Measurements from ENCODE around the gene ARGFX.
"Not testable (repeated sequence)": the region's sequence is repeated elsewhere in the genome, so short reads cannot be mapped to it uniquely, and the experiment has no call there.

The ARGFX gene

DNA sequence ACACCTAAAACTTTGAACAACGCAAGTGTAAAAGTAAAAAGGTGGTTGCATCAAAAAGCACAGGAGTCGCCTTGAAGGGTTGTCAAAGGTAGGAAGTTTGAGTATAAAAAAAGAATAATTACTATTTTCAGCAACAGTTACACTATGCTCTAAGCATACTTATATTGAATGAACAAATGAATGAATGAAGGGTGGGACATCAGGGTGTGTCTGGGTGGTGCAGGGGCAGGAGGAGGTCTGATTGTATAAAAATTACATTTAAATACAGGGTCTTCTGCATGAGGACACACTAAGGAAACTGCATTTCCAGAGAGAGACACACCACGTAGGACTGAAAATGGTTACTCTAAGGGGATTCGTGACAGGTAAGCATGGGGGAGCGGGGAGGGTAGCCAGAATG is at the start of gene ARGFX:
Gene ARGFX (plus strand): TSS at position 301 of the 400 bp plus-strand sequence. CDS start 2,765 bp downstream, outside the sequence.
- no peak for DNase-seq (ENCODE audit: low spot score)

DNA sequence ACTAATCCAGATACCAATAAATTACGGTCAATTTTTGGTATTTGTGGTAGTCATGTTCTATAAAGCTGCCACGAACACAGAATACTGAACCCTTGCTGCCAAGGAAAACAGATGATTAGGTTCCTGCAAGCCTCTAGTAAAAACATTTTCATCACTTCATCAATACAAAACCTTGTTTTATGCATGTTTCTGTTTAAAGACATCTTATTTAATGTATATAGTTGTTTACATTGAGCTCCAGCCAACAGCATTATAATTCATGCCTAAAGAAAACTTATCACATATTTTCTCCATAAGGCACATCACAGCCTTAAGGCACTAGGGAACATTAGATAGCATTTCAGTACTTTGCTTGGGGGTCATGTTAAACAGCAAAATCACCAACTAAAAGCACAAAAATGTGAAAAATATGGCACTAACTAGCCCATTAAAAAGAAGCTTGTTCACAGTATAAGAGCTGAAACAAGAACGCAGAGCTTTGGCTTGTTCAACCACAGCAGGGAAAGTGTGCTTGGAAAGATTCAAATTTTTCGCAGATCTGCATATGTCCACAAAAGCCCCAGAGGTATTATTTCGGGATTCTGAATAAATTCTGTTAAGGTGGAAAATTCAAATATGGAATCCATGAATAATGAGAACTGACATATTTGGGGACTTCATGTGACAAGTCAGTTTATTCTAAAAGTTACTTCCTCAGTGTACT is 49.6 kb upstream of the ARGFX start:
- no peak for DNase-seq (ENCODE audit: low spot score)

DNA sequence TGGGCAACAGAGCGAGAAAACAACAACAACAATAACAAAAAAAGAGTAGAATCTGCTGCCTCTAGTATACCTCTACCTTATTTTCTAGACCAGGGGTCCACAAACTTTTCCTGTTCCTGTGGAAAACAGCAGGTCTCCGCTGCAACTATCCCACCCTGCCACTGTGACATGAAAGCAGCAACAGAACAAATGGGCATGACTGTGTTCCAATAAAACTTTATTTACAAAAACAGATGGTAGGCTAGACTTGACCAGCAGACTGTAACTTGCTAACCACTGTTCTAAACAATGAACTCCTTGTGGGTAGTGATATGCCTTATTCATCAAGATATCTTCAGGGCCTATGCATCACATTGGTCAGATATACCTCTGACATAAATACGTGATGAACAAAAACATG is 47.2 kb upstream of the ARGFX start:
- DNase-seq (ENCODE audit: low spot score), result no peak

DNA sequence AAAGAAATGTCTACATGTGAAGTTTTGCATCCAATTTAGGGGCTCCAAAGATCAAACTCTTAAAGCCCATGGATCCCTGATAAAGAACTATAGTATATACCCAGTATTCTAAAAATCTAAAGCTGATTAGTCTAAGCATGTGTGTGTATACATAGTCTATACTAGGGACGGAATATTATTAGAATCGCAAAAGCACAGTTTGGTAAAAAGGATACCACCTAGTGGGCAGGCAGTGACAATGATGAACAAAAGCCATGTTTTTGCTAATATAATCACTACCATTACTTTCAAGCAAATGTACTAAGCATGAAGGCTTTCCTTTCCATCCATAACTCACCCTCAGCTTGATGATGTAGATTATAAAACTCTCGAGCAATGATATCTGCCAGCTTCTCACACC is 38.4 kb upstream of the ARGFX start:
- DNase-seq (ENCODE audit: low spot score), result no peak

DNA sequence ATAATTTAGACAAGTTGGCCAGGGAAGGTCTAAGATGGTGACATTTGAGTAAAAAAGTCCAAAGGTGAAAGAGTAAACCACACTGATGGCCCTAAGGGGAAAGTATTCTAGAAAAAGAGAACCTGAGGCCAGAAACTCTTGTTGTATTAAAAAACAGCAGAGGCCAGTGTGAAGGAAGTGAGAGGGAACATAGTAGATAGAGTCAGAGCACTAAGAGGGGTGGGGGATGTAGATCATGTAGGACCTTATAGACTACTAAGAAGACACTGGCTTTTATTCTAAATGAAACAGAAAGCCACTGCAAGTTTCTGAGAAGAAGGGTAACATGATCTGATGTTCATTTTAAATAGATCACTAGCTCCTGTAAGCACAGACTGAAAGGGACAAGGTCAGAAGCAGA is 36.5 kb upstream of the ARGFX start:
- no peak for DNase-seq (ENCODE audit: low spot score)

DNA sequence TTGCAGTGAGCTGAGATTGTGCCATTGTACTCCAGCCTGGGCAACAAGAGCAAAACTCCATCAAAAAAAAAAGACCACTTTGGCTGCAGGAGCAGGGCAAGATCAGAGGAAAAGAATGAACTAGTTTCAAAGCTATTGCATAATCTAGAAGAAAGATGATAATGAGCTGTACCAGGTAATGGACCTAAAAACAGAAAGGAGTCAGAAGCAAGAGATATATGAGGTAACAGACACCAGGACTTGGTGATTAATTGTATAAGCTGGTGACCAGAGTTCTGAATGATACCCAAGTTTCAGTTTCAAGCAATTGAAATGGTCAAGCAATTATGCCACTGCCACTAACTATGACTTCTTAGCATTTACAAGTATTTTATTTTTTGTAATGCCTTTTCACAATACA is 24.8 kb upstream of the ARGFX start:
- no peak for DNase-seq (ENCODE audit: low spot score)

DNA sequence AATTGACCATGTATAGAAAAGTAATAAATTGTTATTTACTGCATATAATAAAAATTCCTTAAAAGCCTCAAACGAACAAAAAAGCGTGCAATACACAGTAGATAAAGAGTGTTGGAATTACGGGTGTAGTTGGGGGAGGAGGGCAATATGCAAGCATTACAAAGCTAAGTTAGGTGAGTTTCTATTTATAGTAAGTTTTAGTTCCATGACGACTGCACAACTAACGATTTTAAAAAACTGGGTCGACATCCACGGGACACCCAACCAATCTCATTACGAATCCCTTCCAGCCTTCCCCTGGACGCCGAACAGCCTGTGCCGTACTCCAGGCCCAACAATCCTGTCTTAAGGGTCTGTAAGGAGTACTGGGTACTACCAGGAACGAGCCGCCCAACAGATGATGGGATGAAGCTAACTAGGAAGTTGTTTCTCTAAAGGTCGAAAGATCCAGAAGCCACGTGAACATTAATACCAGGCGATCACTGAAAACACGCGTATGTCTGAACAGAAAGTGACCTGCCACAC is 22.6 kb upstream of the ARGFX start:
- DNase-seq (ENCODE audit: low spot score), result no peak

DNA sequence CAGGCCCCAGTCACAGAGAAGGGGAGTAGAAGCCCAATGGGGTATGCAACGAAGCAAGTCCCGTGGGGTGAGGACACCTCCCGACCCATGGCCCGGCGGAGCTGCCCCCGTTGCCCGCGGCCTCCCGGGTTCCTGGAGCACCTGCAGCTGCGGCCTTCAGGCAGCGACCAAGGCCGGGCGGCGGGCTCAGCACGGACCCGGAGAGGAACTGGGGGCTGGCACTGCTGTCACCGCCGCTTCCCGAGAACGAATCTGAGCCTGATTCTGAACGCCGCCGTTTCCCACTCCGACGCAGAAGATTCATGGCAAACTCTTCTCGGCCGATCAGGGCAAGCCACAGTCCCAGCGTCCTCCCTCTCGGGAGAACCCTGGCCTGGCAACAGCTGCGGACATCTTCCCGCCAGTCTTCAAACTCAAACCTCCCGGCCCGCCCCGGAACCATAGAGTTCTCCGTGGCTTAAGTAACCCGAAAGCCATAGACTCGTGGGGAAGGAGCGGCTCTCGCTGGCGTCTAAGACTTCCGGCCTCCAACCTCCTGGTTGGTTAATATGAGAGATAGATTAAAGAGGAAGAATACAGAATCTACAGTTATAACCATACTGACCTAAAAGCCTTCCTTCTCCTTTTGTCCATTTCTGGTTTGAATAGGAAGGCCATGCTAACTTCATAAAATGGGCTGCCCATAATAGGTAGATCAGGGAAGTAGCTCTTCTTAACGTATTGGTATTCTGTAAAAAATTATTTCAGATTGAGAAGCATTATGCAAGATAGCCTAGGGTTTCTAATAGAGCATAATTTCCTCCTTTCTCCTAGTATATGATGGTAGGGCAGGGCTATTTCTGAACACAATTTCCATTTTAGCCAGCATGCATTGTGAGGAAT is 21.9 kb upstream of the ARGFX start, which contains the start of gene POLQ:
Gene POLQ (minus strand): TSS at position 415 of the 882 bp plus-strand sequence. CDS start 111 bp downstream, at position 304.
- peak; percentile 91 for DNase-seq (ENCODE audit: low spot score)

DNA sequence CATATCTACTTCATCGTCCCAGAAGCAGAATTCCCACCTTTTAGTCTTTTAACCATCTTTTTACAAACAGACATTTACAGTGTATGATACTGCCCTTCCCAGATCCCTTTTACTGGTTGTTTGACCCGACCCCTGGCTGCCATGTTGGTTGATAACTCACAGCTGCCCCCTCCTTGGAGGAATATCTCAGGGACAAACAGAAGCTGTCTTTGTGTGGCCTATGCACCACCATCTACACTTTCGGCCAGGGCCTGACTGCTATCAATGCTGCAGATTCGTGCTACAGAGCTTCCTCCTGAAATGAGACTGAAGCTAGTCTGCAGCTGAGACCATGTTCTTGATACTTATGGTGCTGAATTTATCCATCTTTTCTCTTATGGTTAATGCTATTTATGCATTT is 15.4 kb upstream of the ARGFX start:
- DNase-seq (ENCODE audit: low spot score), result no peak

DNA sequence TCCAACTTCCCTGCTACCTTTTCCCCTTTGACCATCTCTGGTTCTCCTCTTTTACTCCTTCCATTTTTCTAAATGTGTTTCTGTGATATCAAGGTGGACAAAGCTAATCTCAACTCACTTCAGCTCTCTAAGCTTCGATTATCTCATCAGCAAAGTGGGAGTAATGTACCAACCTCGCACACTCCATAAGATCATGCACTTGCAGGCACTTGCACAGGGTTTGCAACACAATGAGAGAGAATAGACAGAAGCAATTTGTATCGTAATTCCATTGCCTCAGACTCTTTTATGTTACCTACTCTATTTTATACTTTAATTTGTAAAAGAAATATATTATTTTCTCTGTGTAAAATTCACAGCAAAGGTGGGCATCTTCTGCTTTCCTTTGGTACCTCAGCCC is 15.0 kb upstream of the ARGFX start:
- no peak for DNase-seq (ENCODE audit: low spot score)

DNA sequence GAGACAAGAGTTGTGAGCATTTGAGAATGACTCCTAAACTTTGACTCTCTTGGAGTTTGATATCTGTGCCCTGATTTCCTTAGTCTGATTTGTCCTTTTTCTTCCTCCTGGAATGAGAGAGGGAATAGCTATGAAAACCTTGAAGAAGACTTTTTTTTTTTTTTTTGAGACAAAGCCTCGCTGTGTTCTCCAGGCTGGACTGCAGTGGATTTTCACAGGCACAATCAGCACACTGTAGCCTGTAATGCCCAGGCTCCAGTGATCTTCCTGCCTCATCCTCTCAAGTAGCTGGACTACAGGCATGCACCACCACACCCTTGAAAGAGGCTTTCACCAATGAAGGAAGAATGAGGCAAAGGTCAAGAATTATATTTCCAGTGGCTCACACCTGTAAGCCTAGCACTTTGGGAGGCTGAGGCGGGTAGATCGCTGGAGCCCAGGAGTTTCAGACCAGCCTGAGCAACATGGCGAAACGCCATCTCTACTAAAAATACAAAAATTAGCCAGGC is 10.3 kb upstream of the ARGFX start:
- no peak for DNase-seq (ENCODE audit: low spot score)

DNA sequence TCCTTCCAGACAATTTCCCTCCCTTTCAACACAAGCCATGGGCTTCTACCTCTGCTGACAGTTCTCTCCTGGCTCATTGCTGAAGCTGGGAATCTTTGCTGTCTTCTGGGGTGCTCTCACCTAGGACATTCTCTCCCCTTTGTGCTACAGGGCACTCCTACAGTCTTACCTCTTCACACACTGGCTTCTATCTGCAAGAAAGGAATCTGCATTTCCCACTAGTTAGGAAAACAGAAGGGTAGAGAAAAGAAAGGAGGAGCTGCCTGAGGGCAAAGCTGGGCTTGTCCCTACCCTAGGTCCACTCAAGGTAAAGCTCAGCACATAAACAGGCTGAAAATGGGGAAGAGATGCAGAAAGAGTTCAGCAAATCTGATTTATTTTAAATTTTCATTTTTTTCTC is 5.6 kb upstream of the ARGFX start:
- no peak for DNase-seq (ENCODE audit: low spot score)

DNA sequence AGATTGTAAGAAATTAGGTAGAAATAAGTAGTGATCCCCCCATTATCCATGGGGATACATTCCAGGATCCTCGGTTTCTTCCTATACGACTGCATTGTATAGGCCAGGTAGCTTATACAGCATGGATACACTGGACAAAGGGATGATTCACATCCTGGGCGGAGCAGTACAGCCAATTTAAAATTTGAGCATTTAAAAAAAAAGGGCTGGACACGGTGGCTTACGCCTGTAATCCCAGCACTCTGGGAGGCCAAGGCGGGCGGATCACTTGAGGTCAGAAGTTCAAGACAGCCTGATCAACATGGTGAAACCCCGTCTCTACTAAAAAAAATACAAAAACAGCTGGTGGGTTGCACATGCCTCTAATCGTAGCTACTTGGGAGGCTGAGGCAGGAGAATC is 976 bp upstream of the ARGFX start:
- no peak for DNase-seq (ENCODE audit: low spot score)

DNA sequence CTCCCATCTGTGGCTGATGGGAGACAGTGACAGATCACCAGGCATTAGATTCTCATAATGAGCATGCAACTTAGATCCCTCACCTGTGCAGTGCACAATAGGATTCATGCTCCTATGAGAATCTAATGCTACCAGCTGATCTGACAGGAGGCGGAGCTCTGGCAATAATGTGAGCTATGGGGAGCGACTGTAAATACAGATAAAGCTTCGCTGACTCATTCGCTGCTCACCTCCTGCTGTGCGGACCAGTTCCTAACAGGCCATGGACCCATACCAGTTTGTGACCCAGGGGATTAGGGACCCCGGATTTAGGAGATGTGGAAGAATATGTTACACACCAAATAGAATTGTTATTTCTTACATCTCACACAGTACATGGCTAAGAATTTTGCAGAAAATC is 6.7 kb downstream of the ARGFX start:
- no peak for DNase-seq (ENCODE audit: low spot score)

DNA sequence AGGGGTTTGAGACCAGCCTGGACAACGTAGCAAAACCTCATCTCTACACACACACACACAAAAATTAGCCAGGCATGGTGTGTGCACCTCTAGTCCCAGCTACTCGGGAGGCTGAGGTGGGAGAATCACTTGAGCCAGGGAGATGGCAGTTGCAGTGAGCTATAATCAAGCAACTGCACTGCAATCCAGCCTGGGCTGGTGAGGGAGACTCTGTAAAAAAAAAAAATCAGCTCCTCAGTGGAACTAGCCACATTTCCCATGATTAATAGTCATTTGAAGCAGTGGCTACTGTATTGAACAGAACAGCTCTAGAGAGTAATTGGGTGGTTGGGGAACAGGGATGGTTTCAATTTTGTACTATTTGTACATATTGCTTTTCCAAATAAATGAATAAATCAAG is 13.9 kb downstream of the ARGFX start:
- no peak for DNase-seq (ENCODE audit: low spot score)

DNA sequence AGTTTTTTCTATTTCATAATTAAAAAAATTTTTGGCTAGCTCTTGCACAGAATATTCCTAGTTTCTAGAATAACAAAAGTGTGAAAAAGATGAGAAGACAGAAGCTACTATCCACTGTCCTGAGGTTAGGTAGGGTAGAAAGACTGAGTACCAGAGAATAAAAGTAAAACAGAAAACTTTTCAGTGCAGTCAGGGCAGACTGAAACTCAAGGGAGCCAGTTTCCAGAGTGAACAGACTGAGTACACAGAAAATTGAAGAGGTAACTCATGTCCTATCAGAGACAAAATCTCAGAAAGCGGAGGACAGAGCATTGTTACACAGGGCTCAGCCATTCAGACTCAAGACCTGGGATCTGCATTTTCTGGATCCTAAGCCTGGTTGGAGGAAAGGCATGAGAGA is 16.7 kb downstream of the ARGFX start:
- DNase-seq (ENCODE audit: low spot score), result no peak

DNA sequence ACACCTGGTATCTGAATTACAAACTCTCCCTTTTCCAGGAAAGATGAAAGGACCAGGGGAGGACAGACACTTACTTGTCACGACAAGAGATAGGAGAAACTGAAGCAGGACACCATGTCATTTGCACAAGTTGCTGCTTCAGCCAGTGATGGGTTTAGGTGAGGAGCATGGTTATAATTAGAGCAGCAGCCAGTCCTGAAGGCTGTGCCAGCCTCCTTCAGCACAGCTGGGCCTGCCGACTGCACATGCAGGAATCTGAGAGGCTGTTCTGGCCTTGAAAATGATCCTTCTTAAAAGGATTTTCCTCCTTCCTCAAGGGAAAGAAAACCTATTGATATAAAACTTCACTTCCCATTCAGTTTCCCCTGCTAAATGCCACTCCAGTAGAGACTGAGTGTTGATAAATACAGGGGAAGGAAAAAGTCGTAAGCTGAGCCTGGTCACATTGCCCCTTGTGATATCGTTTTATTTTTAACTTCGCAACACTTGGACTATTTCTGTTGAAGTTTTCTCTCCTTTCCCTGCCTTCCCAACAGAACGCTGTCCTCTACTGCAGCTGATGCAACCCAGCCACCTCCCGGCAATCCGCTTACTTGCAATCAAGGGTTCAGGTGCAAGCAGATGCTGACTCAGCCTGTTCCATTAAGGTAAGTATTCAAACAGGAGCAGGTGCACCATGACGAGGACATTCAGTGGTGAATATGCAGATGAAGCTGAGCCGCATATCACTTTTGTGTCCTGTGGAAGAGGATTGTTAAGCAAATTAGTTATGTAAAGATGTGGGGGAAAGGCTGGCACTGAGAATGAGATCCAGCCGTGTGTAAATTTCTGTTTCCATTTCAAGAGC is 25.3 kb downstream of the ARGFX start, which contains the start of gene FBXO40:
Gene FBXO40 (plus strand): TSS at position 524 of the 847 bp plus-strand sequence. CDS start 27,197 bp downstream, outside the sequence.
- peak; percentile 56 for DNase-seq (ENCODE audit: low spot score)

DNA sequence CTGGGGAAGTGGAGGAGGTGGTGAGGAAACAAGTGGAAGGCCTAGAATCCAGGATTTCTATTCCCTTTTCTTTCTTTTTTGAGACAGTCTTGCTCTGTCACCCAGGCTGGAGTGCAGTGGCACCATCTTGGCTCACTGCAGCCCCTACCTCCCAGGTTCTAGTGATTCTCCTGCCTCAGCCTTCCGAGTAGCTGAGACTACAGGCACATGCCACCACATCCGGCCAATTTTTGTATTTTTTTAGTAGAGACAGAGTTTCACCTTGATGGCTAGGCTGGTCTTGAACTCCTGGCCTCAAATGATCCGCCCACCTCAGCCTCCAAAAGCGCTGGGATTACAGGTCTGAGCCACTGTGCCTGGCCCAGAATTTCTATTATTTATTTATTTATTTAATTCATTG is 26.1 kb downstream of the ARGFX start:
- DNase-seq (ENCODE audit: low spot score), result not testable (repeated sequence)

DNA sequence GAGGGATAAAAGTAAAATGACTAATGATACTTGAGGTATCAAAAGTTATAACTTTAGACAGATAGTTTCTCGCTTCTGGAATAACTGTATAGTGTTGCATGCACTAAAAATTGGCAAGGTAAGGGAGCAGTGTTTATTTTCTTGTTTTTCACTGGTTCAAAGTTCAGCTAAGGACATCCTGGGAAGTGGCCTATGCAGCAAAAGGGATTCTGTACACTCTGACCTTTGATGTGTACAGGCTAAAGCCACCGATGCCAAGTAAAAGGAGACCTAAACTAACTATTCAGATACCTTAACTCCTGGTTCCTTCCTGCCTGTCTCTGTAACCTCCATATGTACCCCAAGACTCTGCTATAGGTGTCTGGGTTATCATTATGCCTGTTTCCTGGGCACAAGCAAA is 27.1 kb downstream of the ARGFX start:
- DNase-seq (ENCODE audit: low spot score), result no peak

DNA sequence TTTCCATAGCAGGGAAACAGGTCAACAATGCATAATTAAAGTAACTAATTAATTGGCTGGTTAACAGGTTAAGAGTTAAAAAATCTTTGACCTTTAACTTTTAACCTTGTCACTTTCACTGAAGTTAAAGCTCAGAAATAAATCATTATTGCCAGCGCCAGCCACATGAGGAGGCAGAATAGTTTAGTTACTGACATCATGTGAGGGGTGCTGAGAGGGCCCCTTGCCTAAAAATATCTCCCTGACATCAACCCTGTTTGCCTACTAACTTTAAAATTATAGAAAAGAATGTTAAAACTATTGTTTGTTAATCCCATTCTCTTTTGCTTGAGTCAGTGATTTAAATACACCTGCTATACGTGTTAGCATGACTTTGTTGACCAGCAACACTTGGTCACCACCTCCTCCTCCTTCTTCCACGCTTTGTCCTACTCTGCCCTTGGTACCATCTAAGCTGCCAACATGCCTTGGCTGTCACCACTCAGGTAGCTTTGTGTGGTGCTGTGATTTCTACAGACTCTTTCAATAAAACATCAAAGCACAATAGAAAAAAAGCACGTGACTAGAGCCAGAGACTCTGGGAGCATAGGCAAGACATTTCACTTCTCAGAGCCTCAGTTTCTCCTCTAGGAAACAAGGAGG is 28.1 kb downstream of the ARGFX start:
- DNase-seq (ENCODE audit: low spot score), result no peak

DNA sequence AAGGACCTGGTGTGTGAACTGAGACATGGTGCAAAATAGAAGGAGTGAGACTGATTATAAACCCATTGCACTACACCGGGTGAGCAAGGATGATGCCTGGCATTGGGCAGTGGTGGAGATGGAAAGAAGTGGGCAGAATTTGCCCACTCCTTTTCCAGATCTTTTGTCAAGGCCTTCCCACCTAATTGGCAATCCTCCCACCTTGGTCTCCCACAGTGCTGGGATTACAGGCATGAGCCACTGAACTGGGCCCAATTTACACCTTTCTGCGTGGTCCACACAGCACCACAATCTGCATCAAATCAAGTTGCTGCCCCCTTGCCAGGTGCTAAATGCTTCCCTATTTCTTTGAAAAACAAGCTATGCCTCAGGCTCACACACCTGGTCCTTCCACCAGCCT is 30.8 kb downstream of the ARGFX start:
- DNase-seq (ENCODE audit: low spot score), result no peak
